NT2/D1 (cell line): ENCODE data around the gene HSDL2.

ENCODE experiments used
- DNase-seq: peaks from one replicate; pipeline ENCODE4 v3.0.0-alpha.2; 2011; ENCODE audit warnings: low read depth, low spot score
- H3K27me3 ChIP-seq: 2 replicates; pipeline ENCODE4 v1.6.0; 2011; ENCODE audit warnings: mild to moderate bottlenecking; ENCODE audit not compliant: insufficient read length, insufficient read depth
- H3K36me3 ChIP-seq: 2 replicates; pipeline ENCODE4 v1.6.1; 2011; ENCODE audit warnings: mild to moderate bottlenecking, low read length, mixed read lengths; ENCODE audit not compliant: insufficient read depth, insufficient read length
- H3K4me1 ChIP-seq: 2 replicates; pipeline ENCODE4 v1.5.1; 2011; ENCODE audit not compliant: insufficient read depth, insufficient read length
- H3K4me3 ChIP-seq: 2 replicates; pipeline ENCODE4 v1.5.1; 2011; ENCODE audit warnings: low read depth; ENCODE audit not compliant: insufficient read length
- H3K9ac ChIP-seq: 2 replicates; pipeline ENCODE4 v1.6.0; 2011; ENCODE audit warnings: low read depth; ENCODE audit not compliant: insufficient read length
- H3K9me3 ChIP-seq: 2 replicates; pipeline ENCODE4 v1.5.1; 2011; ENCODE audit warnings: mild to moderate bottlenecking, low read length; ENCODE audit not compliant: insufficient read depth
- SUZ12 ChIP-seq: IDR thresholded peaks from 2 replicates; pipeline ENCODE4 v1.6.1; 2011; ENCODE audit not compliant: insufficient read length, insufficient read depth; ENCODE audit errors: extremely low read depth
- YY1 ChIP-seq: IDR thresholded peaks from 2 replicates; pipeline ENCODE4 v1.6.1; 2011; ENCODE audit not compliant: insufficient read length, insufficient read depth
- ZNF274 ChIP-seq: IDR thresholded peaks from 2 replicates; pipeline ENCODE4 v1.6.1; 2011; ENCODE audit warnings: mild to moderate bottlenecking, low read depth, low read length

The HSDL2 gene

DNA sequence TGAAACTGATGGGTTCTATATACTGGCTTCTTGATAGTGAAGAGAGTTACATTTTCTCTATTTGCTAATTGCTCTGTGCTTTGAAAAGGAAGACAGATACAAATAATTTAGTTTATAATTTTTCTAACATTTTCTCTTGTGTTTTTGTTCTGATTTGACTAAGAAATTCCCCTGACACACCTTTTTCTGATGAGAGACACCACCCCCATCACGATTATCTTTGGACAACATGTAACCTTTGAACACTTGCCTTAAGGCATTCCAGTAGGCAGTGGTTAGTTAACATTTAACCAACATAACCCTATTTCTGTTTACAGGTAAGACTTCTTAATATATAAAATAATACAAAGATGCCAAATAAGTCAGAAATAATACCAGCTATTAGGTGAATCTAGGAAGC lies 42.4 kb upstream of the HSDL2 start:
- no peaks in the 10 kb centered on the region for H3K27me3 ChIP-seq
- no peak for DNase-seq
- no peak overlapping the region for H3K4me3 ChIP-seq
- H3K4me1 ChIP-seq, result no peaks in the 10 kb centered on the region
- no peaks in the 10 kb centered on the region for H3K36me3 ChIP-seq
- no peak overlapping the region for H3K9ac ChIP-seq
- H3K9me3 ChIP-seq, result no peaks in the 10 kb centered on the region
- no peak for TF ChIP-seq YY1
- no peak for TF ChIP-seq SUZ12
- no peak for TF ChIP-seq ZNF274

DNA sequence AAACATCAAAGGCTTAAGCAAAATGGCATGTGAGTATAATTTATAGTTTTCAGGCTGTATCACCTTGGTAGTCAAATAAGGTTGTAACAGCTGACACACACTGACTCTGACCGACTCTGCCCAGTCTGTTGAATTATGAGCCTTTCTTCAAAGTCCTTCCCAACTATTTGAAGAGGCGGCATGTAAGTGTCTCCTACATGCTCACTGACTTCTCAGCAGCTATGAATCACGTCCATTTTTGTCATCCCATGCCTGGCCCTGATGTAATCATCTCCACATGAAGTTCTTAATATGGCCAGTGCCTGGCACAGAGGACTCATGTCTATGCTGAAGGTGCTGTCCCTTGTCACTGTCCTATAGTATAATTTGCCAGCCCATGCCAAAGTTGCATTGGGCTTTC lies 41.3 kb upstream of the HSDL2 start:
- Histone ChIP-seq H3K4me1 (no peaks in the 10 kb centered on the region), H3K27me3 (no peaks in the 10 kb centered on the region), H3K36me3 (no peaks in the 10 kb centered on the region), H3K4me3 (no peak overlapping the region), H3K9ac (no peak overlapping the region), H3K9me3 (no peaks in the 10 kb centered on the region)
- TF ChIP-seq YY1, result no peak
- TF ChIP-seq ZNF274, result no peak
- TF ChIP-seq SUZ12, result no peak
- DNase-seq, result no peak

DNA sequence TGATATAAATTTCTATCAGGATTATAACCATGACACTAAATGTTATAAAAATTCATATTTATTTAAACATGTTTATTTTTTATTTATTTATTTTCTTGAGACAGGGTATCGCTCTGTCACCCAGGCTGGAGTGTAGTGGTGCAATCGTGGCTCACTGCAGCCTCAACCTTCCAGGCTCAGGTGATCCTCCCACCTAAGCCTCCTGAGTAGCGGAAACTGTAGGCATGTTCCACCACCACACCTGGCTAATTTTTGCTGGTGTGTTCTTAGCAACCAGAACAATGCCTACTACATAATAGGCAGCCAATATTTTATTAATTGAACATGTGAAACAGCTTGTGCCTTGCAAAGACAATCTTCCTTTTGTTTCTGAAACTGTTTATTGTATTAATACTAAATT lies 40.0 kb upstream of the HSDL2 start:
- Histone ChIP-seq H3K36me3 (no peaks in the 10 kb centered on the region), H3K9me3 (no peaks in the 10 kb centered on the region), H3K4me3 (no peak overlapping the region)

DNA sequence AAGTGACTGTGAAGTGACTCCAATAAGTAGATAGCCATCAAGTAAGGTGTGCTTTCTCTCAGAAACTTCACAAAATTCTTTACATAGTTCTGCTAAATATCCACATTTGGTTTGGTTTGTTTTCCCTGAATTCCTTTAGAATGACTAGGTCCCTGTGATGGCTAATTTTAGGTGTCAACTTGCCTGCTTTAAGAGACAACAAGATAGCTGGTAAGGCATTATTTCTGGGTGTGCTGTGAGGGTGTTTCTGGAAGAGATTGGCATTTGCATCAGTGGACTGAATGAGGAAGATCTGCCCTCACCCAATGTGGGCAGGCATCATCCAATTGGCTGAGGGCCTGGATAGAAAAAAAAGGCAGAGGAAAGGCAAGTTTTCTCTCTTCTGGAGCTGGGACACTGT lies 38.2 kb upstream of the HSDL2 start:
- TF ChIP-seq ZNF274, result no peak
- no peak for TF ChIP-seq SUZ12
- TF ChIP-seq YY1, result no peak

More for the DNA sequence above, 40.0 kb upstream of the HSDL2 start:
- no peaks in the 10 kb centered on the region for H3K4me1 ChIP-seq
- H3K9ac ChIP-seq, result no peak overlapping the region
- TF ChIP-seq YY1, result no peak
- no peak for TF ChIP-seq ZNF274
- no peak for TF ChIP-seq SUZ12
- H3K27me3 ChIP-seq, result no peaks in the 10 kb centered on the region
- no peak for DNase-seq

DNA sequence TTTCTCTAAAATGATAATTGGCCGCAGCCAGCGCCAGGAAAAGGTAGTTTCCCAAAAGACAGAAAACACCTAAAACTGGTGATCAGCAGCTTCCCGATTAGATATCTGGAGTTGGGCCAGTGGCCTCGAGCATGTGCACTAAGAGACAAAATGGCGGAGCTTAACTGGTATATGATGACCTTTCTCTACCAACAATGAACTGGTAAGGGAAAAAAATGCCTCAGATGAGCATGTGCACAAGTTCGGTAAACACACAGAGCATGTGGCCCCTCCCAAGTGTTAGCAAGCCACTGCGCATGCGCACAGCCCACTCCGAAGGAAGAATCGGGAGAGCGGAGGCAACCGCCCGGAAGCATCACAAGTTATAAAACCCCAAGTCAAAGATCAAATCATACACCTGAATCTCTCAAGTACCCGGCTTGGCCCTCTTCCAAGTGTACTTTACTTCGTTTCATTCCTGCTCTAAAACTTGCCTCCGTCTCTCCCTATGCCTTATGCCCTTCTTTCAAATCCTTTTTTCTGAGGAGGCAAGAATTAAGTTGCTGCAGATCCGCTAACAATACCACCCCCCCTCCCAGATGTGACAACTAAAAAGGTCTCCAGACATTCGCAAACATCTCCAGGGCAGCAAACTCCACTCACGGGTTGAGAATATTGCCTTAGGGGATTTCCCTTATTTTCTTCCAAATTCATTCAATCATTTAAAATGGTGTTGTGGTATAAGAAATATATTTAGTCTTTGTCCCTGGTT lies 31.5 kb upstream of the HSDL2 start:
- no peaks in the 10 kb centered on the region for H3K36me3 ChIP-seq
- TF ChIP-seq SUZ12 (no peak), ZNF274 (no peak), YY1 (no peak)
- no peak for DNase-seq
- no peaks in the 10 kb centered on the region for H3K27me3 ChIP-seq
- no peaks in the 10 kb centered on the region for H3K9me3 ChIP-seq
- no peak overlapping the region for H3K9ac ChIP-seq
- H3K4me1 ChIP-seq, result peaks cover 7% of the 10 kb centered on the region
- H3K4me3 ChIP-seq, result no peak overlapping the region

More for the DNA sequence above, 38.2 kb upstream of the HSDL2 start:
- no peaks in the 10 kb centered on the region for H3K36me3 ChIP-seq
- no peak overlapping the region for H3K9ac ChIP-seq
- DNase-seq, result no peak
- no peaks in the 10 kb centered on the region for H3K27me3 ChIP-seq
- no peaks in the 10 kb centered on the region for H3K4me1 ChIP-seq
- no peaks in the 10 kb centered on the region for H3K9me3 ChIP-seq
- H3K4me3 ChIP-seq, result no peak overlapping the region

DNA sequence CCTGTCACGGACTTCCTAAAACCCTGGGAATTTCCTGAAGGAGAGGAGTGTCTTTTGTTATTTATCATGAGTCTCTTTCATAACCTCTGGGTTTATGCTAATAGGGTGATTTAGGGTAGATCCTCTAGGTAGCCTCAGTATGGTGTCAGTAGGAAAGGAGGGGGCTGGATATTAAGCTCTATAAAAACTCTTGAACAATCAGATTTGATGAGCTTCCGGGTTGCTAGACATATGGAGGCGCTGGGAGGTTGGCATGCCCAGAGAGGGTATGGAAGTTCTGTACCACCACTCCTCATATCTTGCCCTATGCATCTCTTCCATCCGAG lies 30.9 kb upstream of the HSDL2 start:
- Histone ChIP-seq H3K4me1 (peaks cover 7% of the 10 kb centered on the region), H3K4me3 (no peak overlapping the region), H3K36me3 (no peaks in the 10 kb centered on the region), H3K9me3 (no peaks in the 10 kb centered on the region), H3K9ac (no peak overlapping the region), H3K27me3 (no peaks in the 10 kb centered on the region)
- no peak for DNase-seq
- no peak for TF ChIP-seq YY1
- no peak for TF ChIP-seq SUZ12
- no peak for TF ChIP-seq ZNF274

DNA sequence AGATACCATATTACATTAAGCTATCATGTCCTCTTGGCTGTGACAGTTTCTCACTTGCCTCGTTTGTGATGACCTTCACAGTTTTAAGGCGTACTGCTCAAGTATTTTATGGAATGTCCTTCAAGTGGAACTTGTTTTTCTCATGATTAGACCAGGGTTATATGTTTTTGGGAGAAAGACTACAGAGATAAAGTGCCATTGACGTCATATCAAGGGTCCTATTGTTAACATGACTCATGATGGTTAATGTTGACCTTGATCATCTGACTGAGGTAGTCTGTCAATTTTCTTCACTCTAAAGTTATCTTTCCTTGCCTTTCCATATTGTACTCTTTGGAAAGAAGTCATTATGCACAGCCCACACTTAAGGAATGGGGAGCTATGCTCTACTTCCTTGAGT lies 28.7 kb upstream of the HSDL2 start:
- Histone ChIP-seq H3K4me1 (peaks cover 7% of the 10 kb centered on the region), H3K4me3 (no peak overlapping the region), H3K27me3 (no peaks in the 10 kb centered on the region), H3K36me3 (no peaks in the 10 kb centered on the region), H3K9me3 (no peaks in the 10 kb centered on the region), H3K9ac (no peak overlapping the region)
- TF ChIP-seq YY1, result no peak
- no peak for TF ChIP-seq SUZ12
- no peak for TF ChIP-seq ZNF274
- DNase-seq, result no peak
